Stimulated activated CD4-positive, alpha-beta T cell treated with anti-CD3 and anti-CD28 coated beads, TNF-alpha, amount 100 ng/mL, for 48 hours (primary cell): ENCODE results near the gene TAF1.
"Not testable (repeated sequence)": the region's sequence is repeated elsewhere in the genome, so short reads cannot be mapped to it uniquely, and the experiment has no call there.

Experiments used
- DNase-seq, 3 donors: peaks; one replicate each; pipeline ENCODE4 v3.0.0-alpha.2; 2020; ENCODE audit warnings: low read depth in 3 of 3

Gene TAF1

GRCh38 chrX:71439420-71439819, 73.3 kb downstream of the TAF1 start:
- DNase-seq, result no peak

- DNase-seq, result no peak
Measured at GRCh38 chrX:71439896-71440295, 73.7 kb downstream of the TAF1 start.

- DNase-seq, result no peak
Measured at GRCh38 chrX:71440401-71440800, 74.2 kb downstream of the TAF1 start.

- not testable (repeated sequence) for DNase-seq
Measured at GRCh38 chrX:71441809-71442208, 75.7 kb downstream of the TAF1 start.

- no peak for DNase-seq
Measured at GRCh38 chrX:71450433-71451106, 84.4 kb downstream of the TAF1 start.

- DNase-seq, result not testable (repeated sequence)
Measured at GRCh38 chrX:71451518-71451917, 85.4 kb downstream of the TAF1 start.

- DNase-seq, result no peak
Measured at GRCh38 chrX:71453056-71453455, 86.9 kb downstream of the TAF1 start.

GRCh38 chrX:71454222-71454621, 88.1 kb downstream of the TAF1 start:
- no peak for DNase-seq

- no peak for DNase-seq
Measured at GRCh38 chrX:71458866-71459265, 92.7 kb downstream of the TAF1 start.

GRCh38 chrX:71464968-71465367, 98.8 kb downstream of the TAF1 start:
- DNase-seq, result no peak

GRCh38 chrX:71466979-71467523, 100.9 kb downstream of the TAF1 start:
- DNase-seq, result no peak

- no peak for DNase-seq
Measured at GRCh38 chrX:71475785-71476540, 109.8 kb downstream of the TAF1 start.

- no peak for DNase-seq
Measured at GRCh38 chrX:71482228-71482958, 116.2 kb downstream of the TAF1 start.

- no peak for DNase-seq
Measured at GRCh38 chrX:71487814-71488213, 121.7 kb downstream of the TAF1 start.

- no peak for DNase-seq
Measured at GRCh38 chrX:71489540-71489939, 123.4 kb downstream of the TAF1 start.

GRCh38 chrX:71492231-71493065, 126.3 kb downstream of the TAF1 start:
- peak; percentile 5 to 27 (median 17) for DNase-seq

GRCh38 chrX:71493111-71493613, 127.0 kb downstream of the TAF1 start:
- no peak for DNase-seq

GRCh38 chrX:71495979-71496378, 129.8 kb downstream of the TAF1 start:
- DNase-seq, result not testable (repeated sequence)

GRCh38 chrX:71496476-71496875, 130.3 kb downstream of the TAF1 start:
- no peak for DNase-seq

GRCh38 chrX:71502080-71502479, 135.9 kb downstream of the TAF1 start:
- not testable (repeated sequence) for DNase-seq

GRCh38 chrX:71504346-71504745, 138.2 kb downstream of the TAF1 start:
- DNase-seq, result no peak
